ENCODE data around the gene FOXK2.

Gene FOXK2

DNA sequence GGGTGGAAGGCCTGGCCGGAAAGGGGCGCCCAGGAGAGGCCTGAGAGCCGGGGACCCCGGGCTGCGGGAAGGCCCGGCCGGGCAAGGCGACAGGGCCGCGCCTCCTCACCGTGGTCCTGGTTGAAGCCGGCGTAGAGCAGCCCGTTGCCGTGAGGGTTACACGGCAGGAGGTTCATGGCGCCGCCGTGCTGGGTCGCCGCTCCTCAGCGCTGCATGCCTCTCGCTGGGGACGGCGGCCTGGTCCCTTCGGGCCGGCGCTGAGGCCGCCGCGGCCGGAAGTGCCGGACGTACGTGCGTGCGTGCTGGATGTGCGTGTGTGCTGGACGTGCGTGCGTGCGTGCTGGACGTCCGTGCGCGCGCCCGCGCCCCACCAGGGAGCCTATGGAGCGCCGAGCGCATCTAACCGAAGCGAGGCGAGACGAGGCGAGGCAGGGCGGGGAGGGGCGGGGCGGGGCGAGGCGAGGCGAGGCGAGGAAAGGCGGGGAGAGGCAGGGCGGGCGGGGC is 128.7 kb downstream of the FOXK2 start, which contains the start of gene WDR45B:
Gene WDR45B, minus strand, starts transcription at position 280 of the 504 bp plus-strand sequence. Its CDS starts 104 bp downstream, at position 176.
- DNase-seq = peak; percentile 97

GRCh38 chr17:82648742-82649331 is 129.3 kb downstream of the FOXK2 start:
- peak; percentile 46 for DNase-seq

DNA sequence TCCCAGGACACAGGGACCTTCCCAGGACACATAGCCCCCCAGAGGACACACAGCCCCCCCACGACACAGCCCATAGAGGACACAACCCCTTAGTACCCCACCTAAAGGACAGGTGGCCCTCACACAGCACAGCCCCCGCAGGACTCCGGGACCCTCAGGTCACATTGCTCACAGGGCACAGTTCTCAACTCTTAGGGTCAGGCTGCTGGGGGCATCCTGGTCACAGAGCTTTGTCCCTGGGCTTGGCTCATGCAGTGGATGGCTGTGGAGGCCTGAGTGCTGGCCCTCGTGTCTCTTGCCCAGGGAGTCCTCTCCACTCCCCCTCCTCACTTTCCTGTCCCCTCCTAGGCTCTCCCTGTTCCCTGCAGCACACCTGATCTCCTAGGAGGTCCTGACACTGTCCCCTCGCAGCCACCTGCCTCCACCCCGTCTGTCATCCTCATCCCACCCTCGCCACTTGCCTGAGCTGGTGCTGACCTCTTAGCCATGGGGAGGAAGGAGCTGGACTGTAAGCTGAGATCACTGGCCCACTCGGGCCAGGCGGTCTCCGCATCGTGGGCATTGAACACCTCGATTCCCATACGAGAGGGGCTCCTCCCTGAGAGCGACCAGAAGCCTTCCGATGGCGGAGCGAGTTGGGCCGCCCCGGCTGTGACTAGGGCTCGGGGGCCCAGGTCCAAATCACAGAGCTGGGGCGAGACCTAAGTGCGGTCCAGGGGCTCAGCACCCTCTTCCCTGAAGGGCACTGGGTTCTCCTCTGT is 130.1 kb downstream of the FOXK2 start:
- no peak for DNase-seq

DNA sequence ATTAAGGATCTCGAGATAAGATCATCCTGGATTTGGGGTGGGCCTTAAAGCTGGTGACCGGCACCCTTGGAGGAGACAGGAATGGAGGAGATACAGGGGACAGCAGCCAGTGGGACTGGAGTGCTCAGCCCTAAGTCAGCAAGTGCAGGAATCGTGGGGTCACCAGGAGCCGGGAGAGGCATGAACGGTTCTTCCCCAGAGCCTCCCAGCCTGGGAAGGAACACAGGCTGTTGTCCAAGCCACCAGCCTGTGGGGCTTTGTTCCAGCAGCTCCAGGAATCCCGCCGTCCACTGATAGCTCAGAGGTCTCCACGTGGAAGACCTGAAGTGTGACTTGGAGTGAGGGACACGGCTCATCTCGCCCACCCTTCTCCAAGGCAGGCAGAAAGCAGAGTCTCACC is 131.2 kb downstream of the FOXK2 start:
- no peak for DNase-seq

GRCh38 chr17:82653651-82654528 is 134.4 kb downstream of the FOXK2 start:
- no peak for DNase-seq

Measured in OCI-M1 (cell line).